Stimulated activated CD4-positive, alpha-beta T cell treated with anti-CD3 and anti-CD28 coated beads, Interleukin-1b, Interleukin-23, amount 100 ng/mL, for 1 hour (primary cell): Measurements from ENCODE around the gene CTSE.
"Not testable (repeated sequence)": the region's sequence is repeated elsewhere in the genome, so short reads cannot be mapped to it uniquely, and the experiment has no call there.

ENCODE experiments used
- DNase-seq, 2 donors: peaks; one replicate each; pipeline ENCODE4 v3.0.0-alpha.2; 2020; ENCODE audit warnings: low read depth in 2 of 2

Gene CTSE

DNA sequence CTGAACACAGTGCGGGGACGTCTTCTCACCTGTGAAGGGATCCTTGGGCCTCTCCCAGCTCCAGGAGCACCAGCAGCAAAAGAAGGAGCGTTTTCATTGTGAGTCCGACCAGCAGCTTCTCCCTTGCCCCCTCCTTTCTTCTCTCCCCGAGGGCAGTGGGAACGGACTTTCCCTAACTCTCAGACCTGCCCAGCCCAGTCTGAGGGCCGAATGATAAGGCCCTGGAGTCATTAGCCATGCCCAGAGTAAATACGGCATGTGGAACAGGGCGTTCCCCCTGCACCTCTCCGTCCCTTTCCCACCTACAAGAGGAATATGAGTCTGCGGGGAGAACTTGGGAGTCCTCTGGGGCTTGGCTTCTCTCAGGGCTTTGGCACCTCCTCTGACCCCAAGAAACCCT is at the start of gene CTSE:
Gene CTSE (minus strand): TSS at position 201 of the 400 bp plus-strand sequence. CDS start 104 bp downstream, at position 97.
- DNase-seq: no peak

DNA sequence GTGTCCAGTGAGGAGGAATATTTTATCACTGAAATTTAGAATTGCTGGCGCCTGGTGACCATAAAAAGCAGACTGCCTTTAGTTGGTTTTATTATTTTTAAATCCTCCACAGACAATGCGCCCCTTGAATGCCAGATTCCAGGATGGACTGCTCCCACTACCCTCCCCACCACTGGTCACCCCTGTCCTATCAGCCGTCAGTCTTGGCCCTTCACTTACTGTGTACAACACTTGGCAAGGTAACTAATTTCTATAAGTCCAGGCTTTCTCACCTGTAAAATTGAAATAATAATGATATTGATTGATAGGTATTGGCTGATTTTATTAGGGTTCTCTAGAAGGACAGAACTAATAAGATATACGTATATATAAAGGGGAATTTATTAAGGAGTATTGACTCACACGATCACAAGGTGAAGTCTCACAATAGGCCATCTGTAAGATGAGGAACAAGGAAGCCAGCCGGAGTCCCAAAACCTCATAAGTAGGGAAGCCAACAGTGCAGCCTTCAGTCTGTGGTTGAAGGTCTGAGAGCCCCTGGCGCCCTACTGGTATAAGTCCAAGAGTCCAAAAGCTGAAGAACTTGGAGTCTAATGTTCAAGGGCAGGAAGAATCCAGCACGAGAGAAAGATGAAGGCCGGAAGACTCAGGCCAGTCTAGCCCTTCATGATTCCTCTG is 47.1 kb upstream of the CTSE start:
- no peak for DNase-seq

GRCh38 chr1:206068314-206068713 is 44.6 kb upstream of the CTSE start:
- no peak for DNase-seq

- DNase-seq: no peak
Observed at GRCh38 chr1:206067486-206068227, 44.0 kb upstream of the CTSE start.

DNA sequence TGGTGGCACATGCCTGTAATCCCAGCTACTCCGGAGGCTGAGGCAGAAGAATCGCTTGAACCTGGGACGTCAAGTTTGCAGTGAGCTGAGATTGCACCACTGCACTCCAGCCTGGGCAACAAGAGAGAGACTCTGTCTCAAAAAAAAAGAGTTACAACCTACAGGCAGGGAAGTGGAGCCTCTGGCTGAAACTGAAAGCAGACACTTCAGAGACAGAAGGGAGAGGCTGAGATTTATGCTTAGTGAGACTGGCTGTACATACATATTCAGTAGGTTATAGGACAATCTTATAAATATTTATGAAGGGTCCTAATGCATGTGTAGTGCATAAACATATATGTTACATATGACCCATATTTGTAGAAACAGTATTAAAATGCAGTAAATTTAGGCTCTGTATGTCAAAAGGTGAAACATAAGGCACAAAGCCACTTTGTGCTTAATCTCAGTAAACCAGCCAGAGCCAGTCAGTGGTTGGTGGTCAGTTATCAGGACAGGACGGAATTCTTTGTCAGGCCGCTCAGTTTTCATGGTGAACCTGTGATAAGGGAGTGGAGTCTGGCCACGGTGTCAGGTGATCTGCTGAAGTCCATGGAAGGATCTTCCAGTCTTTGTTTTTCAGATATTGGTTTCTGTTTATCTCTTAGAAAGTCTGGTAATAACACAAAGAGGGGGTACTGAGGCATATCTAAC is 42.9 kb upstream of the CTSE start:
- DNase-seq: no peak

DNA sequence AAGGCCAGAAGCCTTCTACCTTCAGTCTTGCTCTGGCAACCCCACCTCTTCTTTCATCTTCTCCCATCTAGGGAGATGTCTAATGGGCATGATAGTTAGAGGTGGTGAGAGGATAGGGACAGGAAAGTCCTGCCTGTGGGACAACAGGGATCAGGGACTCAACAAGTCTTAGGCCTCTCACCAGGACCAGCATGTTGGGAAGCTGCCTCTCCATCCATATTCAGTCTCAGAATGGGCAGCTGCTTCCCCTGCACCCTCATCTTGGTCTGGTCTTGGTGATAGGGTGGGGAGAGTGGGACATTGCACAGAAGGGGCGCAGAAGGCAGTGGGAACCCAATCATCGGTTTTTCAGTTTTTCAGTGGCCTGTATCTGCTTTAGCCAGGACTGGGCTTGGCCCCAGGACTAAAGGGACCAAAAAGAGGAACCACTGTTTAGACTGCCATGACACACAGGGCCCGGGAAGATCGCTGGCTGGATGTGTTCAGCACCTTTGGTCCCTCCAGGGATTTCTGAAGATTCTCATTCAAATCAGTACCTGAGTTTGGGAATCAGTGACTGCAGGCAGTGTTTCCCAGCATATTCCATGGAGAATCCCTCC is 42.0 kb upstream of the CTSE start:
- no peak for DNase-seq

DNA sequence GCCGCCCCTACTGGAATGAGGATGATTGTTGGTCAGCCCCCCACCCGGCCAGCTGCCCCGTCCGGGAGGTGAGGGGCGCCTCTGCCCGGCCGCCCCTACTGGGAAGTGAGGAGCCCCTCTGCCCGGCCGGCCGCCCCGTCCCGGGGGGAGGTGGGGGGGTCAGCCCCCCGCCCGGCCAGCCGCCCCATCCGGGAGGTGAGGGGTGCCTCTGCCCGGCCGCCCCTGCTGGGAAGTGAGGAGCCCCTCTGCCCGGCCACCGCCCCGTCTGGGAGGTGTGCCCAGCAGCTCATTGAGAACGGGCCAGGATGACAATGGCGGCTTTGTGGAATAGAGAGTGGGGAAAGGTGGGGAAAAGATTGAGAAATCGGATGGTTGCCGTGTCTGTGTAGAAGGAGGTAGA is 40.8 kb upstream of the CTSE start:
- not testable (repeated sequence) for DNase-seq

- DNase-seq: not testable (repeated sequence)
Observed at GRCh38 chr1:206064001-206064400, 40.3 kb upstream of the CTSE start.

DNA sequence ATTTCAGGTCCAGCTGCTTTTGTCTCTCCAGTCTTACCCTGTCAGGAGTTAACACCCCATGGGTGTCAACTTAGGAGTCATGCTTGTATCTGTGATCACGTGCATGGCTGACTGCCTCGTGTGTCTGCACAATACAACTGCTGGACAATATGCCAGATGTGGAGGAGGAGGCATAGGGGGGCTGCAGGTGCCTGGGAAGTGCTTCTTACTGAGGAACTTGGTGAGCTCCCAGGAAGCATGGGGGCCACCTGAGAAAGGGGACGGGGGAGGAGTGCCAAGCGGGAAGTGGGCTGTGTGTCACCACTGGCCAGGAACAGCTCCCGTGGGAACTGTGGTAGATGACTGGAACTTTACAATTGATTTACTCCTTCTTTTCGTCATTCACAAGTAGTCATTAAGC is 38.8 kb upstream of the CTSE start:
- DNase-seq: no peak

- DNase-seq: no peak
Observed at GRCh38 chr1:206060844-206061243, 37.1 kb upstream of the CTSE start.

DNA sequence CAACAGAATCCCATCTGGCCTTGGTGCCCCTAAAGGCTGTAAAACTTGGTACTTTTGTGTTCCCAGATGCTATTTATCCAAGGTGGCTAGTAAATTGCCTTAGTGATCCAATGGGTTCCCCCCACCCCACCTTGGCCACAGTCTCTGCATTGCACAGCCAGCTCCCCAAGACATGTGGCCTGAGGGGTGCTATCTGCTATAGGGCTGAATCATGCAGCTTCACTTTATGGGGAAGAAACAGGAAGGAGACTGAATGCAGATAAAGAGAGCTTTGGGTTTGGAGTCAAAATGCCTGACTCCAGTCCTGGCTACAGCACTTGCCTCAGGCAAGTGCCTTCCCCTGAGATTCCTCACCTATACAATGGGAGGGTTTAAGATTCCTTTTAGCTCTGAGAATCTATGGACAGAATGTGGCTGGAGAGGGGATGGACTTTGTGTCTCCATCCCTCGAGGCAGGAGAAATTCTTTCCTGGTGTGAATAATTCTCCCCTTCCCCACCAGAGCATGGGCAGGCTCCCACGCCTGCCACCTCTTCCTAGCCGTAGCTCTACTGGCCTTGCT is 35.7 kb upstream of the CTSE start:
- no peak for DNase-seq

DNA sequence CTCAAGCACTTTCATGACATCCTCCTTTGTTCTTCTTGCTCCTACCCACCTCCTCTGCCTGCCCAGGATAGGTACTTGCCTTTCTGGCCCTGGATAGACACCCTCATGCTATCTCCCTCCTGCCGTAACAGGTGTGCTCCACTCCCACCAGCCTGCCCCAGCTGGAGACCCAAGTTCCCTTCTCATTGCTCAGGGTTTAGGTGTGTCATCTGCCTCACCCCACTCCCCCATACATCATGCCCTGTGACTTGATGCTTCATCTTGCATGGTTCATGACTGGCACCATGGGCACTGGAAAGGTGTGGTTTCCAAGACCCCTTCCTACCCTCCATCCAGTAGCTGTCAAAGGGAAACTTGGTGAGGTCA is 35.2 kb upstream of the CTSE start:
- no peak for DNase-seq

DNA sequence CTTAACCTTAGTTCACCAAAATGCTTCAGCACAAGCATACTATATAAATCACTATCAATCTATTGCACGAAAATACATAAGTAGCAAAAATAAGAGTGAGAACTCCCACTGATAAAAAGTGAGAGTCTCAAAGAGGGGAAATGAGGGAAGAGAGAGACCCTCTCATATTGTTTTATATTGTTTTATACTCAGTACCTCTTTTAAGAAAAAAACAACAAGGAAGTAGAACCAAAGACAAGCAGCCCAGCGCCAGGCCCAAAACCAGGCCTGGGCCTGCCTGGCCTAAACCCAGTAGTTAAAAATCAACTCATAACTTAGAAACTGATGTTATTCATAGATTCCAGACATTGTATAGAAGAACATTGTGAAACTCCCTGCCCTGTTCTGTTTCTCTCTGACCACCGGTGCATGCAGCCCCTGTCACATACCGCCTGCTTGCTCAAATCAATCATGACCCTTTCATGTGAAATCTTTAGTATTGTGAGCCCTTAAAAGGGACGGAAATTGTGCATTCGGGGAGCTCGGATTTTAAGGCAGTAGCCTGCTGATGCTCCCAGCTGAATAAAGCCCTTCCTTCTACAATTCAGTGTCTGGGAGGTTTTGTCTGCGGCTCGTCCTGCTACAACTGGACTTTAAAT is 34.7 kb upstream of the CTSE start:
- not testable (repeated sequence) for DNase-seq

- DNase-seq: not testable (repeated sequence)
Observed at GRCh38 chr1:206055639-206056323, 32.1 kb upstream of the CTSE start.

DNA sequence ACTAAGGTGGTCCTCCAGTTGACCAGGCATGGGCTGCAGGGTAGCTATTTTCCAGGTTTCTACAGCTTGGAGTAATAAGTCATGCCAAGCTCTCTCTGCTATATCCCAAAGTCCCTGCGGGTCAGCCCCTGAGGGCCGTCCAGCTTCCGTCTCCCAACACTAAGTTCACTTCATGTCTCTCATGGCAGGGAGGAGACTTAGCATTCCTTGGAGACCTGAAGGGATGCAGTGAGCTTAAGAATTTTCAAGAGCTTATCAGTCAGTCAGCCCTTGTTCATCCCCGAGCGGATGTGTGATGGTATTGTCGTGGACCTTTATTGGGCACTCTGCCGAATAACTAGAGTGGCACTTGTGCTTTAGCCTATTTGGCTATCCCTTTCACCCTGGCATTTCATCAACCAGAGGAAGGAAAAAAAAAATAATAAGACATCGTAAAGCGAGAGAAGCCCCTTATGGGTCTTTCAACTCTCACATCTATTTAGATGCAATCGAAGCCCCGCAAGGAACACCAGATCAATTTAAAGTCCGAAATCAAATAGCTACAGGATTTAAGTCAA is 31.5 kb upstream of the CTSE start:
- DNase-seq: not testable (repeated sequence)

- not testable (repeated sequence) for DNase-seq
Observed at GRCh38 chr1:206053616-206054015, 29.9 kb upstream of the CTSE start.

- DNase-seq: not testable (repeated sequence)
Observed at GRCh38 chr1:206052919-206053610, 29.4 kb upstream of the CTSE start, which contains the start of gene RHEX. Gene RHEX (plus strand): TSS chr1:206053173. CDS start chr1:206097829, 44,656 bp downstream.

DNA sequence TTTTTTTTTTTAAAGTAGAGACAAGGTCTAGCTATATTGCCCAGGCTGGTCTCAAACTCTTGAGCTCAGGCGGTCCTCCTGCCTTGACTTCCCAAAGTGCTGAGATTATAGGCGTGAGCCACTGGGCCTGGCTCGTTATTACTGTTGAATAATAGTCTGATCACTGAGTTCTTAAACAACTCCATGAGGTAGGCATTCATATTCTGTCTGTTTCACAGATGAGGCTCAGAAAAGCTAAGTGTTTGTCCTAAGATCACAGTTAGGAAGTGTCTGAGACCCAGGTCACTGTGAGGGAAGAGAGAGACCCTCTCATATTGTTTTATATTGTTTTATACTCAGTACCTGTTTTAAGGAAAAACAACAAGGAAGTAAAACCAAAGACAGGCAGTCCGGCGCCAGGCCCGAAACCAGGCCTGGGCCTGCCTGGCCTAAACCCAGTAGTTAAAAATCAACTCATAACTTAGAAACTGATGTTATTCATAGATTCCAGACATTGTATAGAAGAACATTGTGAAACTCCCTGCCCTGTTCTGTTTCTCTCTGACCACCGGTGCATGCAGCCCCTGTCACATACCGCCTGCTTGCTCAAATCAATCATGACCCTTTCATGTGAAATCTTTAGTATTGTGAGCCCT is 28.7 kb upstream of the CTSE start:
- DNase-seq: not testable (repeated sequence)

DNA sequence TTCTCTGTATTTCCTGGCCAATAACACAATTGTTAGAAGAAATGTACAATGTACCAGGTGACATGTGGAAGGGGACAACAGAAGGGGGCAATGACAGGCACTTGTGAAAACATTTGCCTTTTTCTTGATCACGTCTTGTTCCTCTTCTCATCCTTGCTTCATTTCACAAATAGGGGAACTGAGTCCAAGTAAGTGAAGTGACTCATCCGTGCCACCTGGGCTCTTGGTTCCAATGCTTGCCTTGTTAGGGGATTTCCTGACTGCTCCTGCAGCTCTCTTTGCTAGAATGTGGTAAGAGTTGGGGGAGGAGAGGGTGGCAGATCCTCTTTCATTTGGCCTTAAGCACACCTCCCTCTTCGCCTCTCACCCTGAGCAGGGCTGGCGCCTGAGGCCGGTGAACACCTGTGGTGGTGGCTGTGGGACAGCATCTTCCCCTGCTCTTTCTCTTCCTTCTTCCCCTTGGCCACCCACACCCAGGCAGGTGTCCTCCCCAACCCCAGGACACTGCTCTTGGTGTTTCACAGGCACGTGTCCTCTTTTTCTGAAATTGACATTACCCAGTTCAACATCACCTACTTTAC is 27.1 kb upstream of the CTSE start:
- DNase-seq: peak in 1 of 2 donors; percentile 13
